ENCODE data around the gene HOXD12. TPM values are rescaled to one million over a fixed set of nuclear protein-coding genes. Genes with fewer than 3 reads are reported as not detected.

The HOXD12 gene
- polyA plus RNA-seq, 1 experiment = not detected

DNA sequence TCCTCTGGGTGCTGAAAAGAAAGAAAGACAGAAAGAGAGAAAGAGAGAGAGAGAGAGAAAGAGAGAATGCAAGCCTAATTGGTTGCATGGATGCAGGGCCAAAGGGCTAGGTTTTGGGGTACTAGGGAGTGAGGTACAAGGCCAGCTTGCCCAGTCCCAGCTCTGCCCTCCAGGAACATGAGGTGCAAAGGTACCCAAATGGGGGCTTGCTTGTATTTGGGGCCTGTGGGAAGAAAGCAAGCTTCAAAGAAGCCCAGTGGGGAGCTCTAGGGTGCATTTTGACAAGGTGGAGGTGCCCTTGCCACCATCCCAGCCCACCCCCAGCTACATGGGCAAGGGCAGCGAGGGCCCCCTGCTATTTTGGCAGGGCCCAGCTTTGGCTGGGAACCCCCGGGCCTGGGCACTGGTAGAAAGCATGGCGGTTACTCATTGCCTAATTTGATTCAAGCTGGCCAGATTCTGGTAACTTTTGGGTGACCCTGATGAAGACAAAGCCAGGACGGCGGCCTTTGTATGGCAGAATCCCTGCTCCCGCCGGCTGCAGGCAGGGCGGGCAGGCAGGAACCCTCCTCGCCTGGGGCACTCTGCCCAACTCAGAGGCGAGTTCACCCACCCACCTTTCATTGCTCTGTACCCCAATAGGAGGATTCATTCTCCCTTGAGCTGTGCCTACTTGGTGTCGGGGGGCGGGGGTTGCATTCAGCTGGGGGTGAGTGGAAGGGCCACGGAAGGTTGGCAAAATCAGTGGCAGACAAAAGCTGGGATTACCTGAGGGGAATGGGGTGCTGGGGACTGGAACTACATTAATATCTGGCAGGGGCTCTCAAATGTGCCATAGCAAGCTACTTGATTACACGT lies 51.2 kb downstream of the HOXD12 start:
- Histone ChIP-seq H3K4me3 (ENCODE audit: low read depth, low read length) (no peak overlapping the region), H3K36me3 (ENCODE audit: control insufficient read depth, insufficient read depth, low read length) (no peaks in the 10 kb centered on the region), H3K27me3 (ENCODE audit: control insufficient read depth, insufficient read depth, low read length) (peaks cover 59% of the 10 kb centered on the region)
- no peak for DNase-seq (ENCODE audit: low read depth)
- ChIA-PET CTCF (interaction anchor here (0.8 to 2.0 kb wide), 5 partner anchors 10 to 488 kb away, joined by 3 to 19 read pairs (median 3); no protein-coding TSS in a partner anchor), POLR2A (no interaction called here)
- TF ChIP-seq, protein P1, sequence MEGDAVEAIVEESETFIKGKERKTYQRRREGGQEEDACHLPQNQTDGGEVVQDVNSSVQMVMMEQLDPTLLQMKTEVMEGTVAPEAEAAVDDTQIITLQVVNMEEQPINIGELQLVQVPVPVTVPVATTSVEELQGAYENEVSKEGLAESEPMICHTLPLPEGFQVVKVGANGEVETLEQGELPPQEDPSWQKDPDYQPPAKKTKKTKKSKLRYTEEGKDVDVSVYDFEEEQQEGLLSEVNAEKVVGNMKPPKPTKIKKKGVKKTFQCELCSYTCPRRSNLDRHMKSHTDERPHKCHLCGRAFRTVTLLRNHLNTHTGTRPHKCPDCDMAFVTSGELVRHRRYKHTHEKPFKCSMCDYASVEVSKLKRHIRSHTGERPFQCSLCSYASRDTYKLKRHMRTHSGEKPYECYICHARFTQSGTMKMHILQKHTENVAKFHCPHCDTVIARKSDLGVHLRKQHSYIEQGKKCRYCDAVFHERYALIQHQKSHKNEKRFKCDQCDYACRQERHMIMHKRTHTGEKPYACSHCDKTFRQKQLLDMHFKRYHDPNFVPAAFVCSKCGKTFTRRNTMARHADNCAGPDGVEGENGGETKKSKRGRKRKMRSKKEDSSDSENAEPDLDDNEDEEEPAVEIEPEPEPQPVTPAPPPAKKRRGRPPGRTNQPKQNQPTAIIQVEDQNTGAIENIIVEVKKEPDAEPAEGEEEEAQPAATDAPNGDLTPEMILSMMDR (IDR thresholded peaks at IDR 0.05; ENCODE audit: insufficient read depth, low read depth, low read length) = no peak

DNA sequence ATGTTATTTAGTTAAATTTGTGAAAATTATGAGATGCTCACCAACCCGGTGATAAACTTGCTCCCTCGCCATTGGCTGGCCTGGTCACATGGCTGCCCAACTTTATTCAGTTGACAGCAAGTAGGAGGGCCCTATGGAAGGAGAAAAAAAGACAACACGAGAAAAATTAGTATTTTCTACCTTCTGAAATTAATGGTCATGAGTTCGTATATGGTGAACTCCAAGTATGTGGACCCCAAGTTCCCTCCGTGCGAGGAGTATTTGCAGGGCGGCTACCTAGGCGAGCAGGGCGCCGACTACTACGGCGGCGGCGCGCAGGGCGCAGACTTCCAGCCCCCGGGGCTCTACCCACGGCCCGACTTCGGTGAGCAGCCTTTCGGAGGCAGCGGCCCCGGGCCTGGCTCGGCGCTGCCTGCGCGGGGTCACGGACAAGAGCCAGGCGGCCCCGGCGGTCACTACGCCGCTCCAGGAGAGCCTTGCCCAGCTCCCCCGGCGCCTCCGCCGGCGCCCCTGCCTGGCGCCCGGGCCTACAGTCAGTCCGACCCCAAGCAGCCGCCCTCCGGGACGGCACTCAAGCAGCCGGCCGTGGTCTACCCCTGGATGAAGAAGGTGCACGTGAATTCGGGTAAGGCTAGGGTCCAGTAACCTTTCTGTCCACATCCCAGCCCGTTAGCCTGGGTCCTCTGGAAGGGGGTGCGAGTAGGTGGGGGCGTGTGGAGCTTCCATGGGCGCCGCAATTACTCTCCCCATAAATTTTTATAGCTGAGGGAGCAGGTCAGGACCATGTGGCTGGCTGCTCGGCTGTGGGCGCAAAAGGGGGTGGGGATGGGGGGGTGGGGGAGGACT lies 52.1 kb downstream of the HOXD12 start, which contains the start of gene HOXD4:
TSS of gene HOXD4 (plus strand) at position 109 of the 846 bp plus-strand sequence. CDS start at position 193, 84 bp downstream.
- no peak for DNase-seq (ENCODE audit: low read depth)
- Histone ChIP-seq H3K4me3 (ENCODE audit: low read depth, low read length) (no peak within 1 kb of the TSS), H3K27me3 (ENCODE audit: control insufficient read depth, insufficient read depth, low read length) (peaks cover 57% of the 10 kb centered on the region), H3K36me3 (ENCODE audit: control insufficient read depth, insufficient read depth, low read length) (no peaks in the 10 kb centered on the region)
- CTCF ChIA-PET = interaction anchor here (0.8 to 2.0 kb wide), 5 partner anchors 11 to 487 kb away, joined by 3 to 19 read pairs (median 3); no protein-coding TSS in a partner anchor
- TF ChIP-seq, protein P1 (IDR thresholded peaks at IDR 0.05; ENCODE audit: insufficient read depth, low read depth, low read length) = no peak
- POLR2A ChIA-PET = no interaction called here

Small RNA genes lying within 50 kb of the gene (small RNA-seq; reads per million reads assigned to genes)
- 358 reads per million, percentile 95 among the genes with 10 or more reads in this experiment for gene MIR10B (ENCODE audit: insufficient read length, low read depth, low replicate concordance)

Other genes starting within 250 kb of the HOXD12 start
- gene LNPK, start 97.5 kb upstream of the HOXD12 start, polyA plus RNA-seq (2011; rRNA removed) = 19.6 and 36.5 TPM in 2 replicates
- not detected in 2 replicates for gene EVX2, start 15.8 kb upstream of the HOXD12 start, polyA plus RNA-seq (2011; rRNA removed)
- 0.43 and 0.71 TPM in 2 replicates for gene HOXD13, start 7.1 kb upstream of the HOXD12 start, polyA plus RNA-seq (2011; rRNA removed)
- gene HOXD11, start 7.5 kb downstream of the HOXD12 start, polyA plus RNA-seq (2011; rRNA removed) = 9.8 and 9.9 TPM in 2 replicates
- 11.0 and 12.6 TPM in 2 replicates for gene HOXD10, start 17.0 kb downstream of the HOXD12 start, polyA plus RNA-seq (2011; rRNA removed)
- 1.7 and 1.8 TPM in 2 replicates for gene HOXD9, start 22.9 kb downstream of the HOXD12 start, polyA plus RNA-seq (2011; rRNA removed)
- gene HOXD8, start 29.9 kb downstream of the HOXD12 start, polyA plus RNA-seq (2011; rRNA removed) = 0.86 and 1.7 TPM in 2 replicates
- gene HOXD4, start 51.8 kb downstream of the HOXD12 start, polyA plus RNA-seq (2011; rRNA removed) = 0.12 and 0.28 TPM in 2 replicates
- gene HOXD3, start 57.5 kb downstream of the HOXD12 start, polyA plus RNA-seq (2011; rRNA removed) = 0.07 TPM in 1 of 2 replicates, not detected in the other
- gene HOXD1, start 88.9 kb downstream of the HOXD12 start, polyA plus RNA-seq (2011; rRNA removed) = not detected in 2 replicates
- 17.7 and 31.5 TPM in 2 replicates for gene MTX2, start 169.6 kb downstream of the HOXD12 start, polyA plus RNA-seq (2011; rRNA removed)